NCI-H526 (cell line): ENCODE results near the gene DDX17.
"Not testable (repeated sequence)": the region's sequence is repeated elsewhere in the genome, so short reads cannot be mapped to it uniquely, and the experiment has no call there.

Source experiments
- DNase-seq, 2 experiments: peaks; one replicate each; lab custom pipeline; 2025; lab: John Stamatoyannopoulos, UW

Gene DDX17

GRCh38 chr22:38491707-38492348 lies 14.3 kb downstream of the DDX17 start:
- DNase-seq = no peak

GRCh38 chr22:38490915-38491314 lies 15.2 kb downstream of the DDX17 start:
- DNase-seq = no peak

- no peak for DNase-seq
Measured at GRCh38 chr22:38490475-38490874, 15.6 kb downstream of the DDX17 start.

GRCh38 chr22:38489561-38490145 lies 16.5 kb downstream of the DDX17 start:
- no peak for DNase-seq

- no peak for DNase-seq
Measured at GRCh38 chr22:38489142-38489541, 17.0 kb downstream of the DDX17 start.

- no peak for DNase-seq
Measured at GRCh38 chr22:38487946-38488345, 18.2 kb downstream of the DDX17 start.

GRCh38 chr22:38485783-38486182 lies 20.3 kb downstream of the DDX17 start:
- no peak for DNase-seq

- DNase-seq = no peak
Measured at GRCh38 chr22:38484244-38484643, 21.9 kb downstream of the DDX17 start.

- no peak for DNase-seq
Measured at GRCh38 chr22:38482662-38483308, 23.3 kb downstream of the DDX17 start.

- no peak for DNase-seq
Measured at GRCh38 chr22:38481871-38482332, 24.2 kb downstream of the DDX17 start.

GRCh38 chr22:38481162-38481870 lies 24.8 kb downstream of the DDX17 start:
- no peak for DNase-seq

- no peak for DNase-seq
Measured at GRCh38 chr22:38479096-38479837, 26.8 kb downstream of the DDX17 start.

GRCh38 chr22:38477585-38477984 lies 28.5 kb downstream of the DDX17 start:
- no peak for DNase-seq

- no peak for DNase-seq
Measured at GRCh38 chr22:38474003-38474607, 32.0 kb downstream of the DDX17 start.

GRCh38 chr22:38471237-38471636 lies 34.9 kb downstream of the DDX17 start:
- DNase-seq = no peak

GRCh38 chr22:38470179-38470578 lies 35.9 kb downstream of the DDX17 start:
- not testable (repeated sequence) for DNase-seq

- DNase-seq = no peak
Measured at GRCh38 chr22:38469306-38469781, 36.8 kb downstream of the DDX17 start.

GRCh38 chr22:38468443-38469305 lies 37.4 kb downstream of the DDX17 start:
- no peak for DNase-seq

GRCh38 chr22:38467904-38468442 lies 38.1 kb downstream of the DDX17 start, which contains the start of gene KDELR3:
KDELR3 (plus strand) TSS chr22:38468096; CDS start chr22:38468234, 138 bp downstream.
- DNase-seq = peak in 1 of 2 experiments; percentile 36

GRCh38 chr22:38467438-38467903 lies 38.6 kb downstream of the DDX17 start:
- DNase-seq = no peak
